Immature natural killer cell (primary cell): ENCODE data around the gene NFKBIE. TPM values are rescaled to one million over a fixed set of nuclear protein-coding genes. Genes with fewer than 3 reads are reported as not detected.

Experiments
- DNase-seq, 3 donors: peaks; one replicate each; pipeline ENCODE4 v3.0.0; 2022; ENCODE audit warnings: mixed read lengths in 1 of 3
- H3K27ac Mint-ChIP-seq, 6 donors: one replicate each; pipeline ENCODE4 v1.8.0; 2020; ENCODE audit warnings: mixed read lengths in 6 of 6, mild to moderate bottlenecking in 5 of 6, inconsistent platforms in 4 of 6, moderate library complexity in 3 of 6
- H3K27me3 Mint-ChIP-seq, 3 donors: one replicate each; pipeline ENCODE4 v1.8.0; 2020 to 2021; ENCODE audit warnings: low read depth in 3 of 3, mild to moderate bottlenecking in 3 of 3, mixed read lengths in 3 of 3, moderate library complexity in 3 of 3, inconsistent platforms in 1 of 3
- H3K36me3 Mint-ChIP-seq, 3 donors: one replicate each; pipeline ENCODE4 v1.8.0; 2020; ENCODE audit warnings: mixed read lengths in 3 of 3, inconsistent platforms in 2 of 3, mild to moderate bottlenecking in 2 of 3
- H3K4me1 Mint-ChIP-seq, 2 donors: one replicate each; pipeline ENCODE4 v1.8.0; 2020; ENCODE audit warnings: inconsistent platforms in 2 of 2, mild to moderate bottlenecking in 2 of 2, mixed read lengths in 2 of 2, moderate library complexity in 1 of 2
- H3K4me3 Mint-ChIP-seq, 5 donors: one replicate each; pipeline ENCODE4 v1.8.0; 2020; ENCODE audit warnings: mild to moderate bottlenecking in 5 of 5, mixed read lengths in 5 of 5, inconsistent platforms in 3 of 5, moderate library complexity in 3 of 5
- H3K9me3 Mint-ChIP-seq, 6 donors: one replicate each; pipeline ENCODE4 v1.8.0; 2020; ENCODE audit warnings: mild to moderate bottlenecking in 6 of 6, mixed read lengths in 6 of 6, inconsistent platforms in 4 of 6, moderate library complexity in 3 of 6
- polyA plus RNA-seq, 3 donors: library from polyadenylated mRNA; unstranded; fragments of 300-500 nt; fragmentation: Illumina TruSeq; gene quantifications; one replicate each; pipeline ENCODE4 v1.2.3, GENCODE V29; 2021

Gene NFKBIE
- polyA plus RNA-seq, 3 donors from 2014 or later = 3.8 to 8.4 (median 8.3) TPM

GRCh38 chr6:44264154-44265006, 971 bp downstream of the NFKBIE start:
- Mint-ChIP-seq H3K4me1 (peaks cover 42% of the 10 kb centered on the region in 2 donors), H3K27me3 (peaks cover 0 to 20% (median 5%) of the 10 kb centered on the region in 3 donors), H3K4me3 (peak overlapping the region; percentile 89 to 95 (median 92)), H3K9me3 (peaks cover 0 to 2% (median 0%) of the 10 kb centered on the region in 6 donors), H3K27ac (peak overlapping the region; percentile 85 to 97 (median 95)), H3K36me3 (peaks cover 5 to 8% (median 6%) of the 10 kb centered on the region in 3 donors)
- DNase-seq = peak in 2 of 3 donors; percentile 31 to 40

GRCh38 chr6:44263354-44264100, 1.8 kb downstream of the NFKBIE start:
- Mint-ChIP-seq H3K4me1 (peaks cover 43 to 45% of the 10 kb centered on the region in 2 donors), H3K27me3 (peaks cover 0 to 19% (median 3%) of the 10 kb centered on the region in 3 donors), H3K9me3 (peaks cover 0 to 2% (median 0%) of the 10 kb centered on the region in 6 donors), H3K4me3 (peak overlapping the region; percentile 89 to 95 (median 92)), H3K36me3 (peaks cover 6 to 11% (median 8%) of the 10 kb centered on the region in 3 donors), H3K27ac (peak overlapping the region; percentile 85 to 97 (median 95))
- DNase-seq = peak in 2 of 3 donors; percentile 25 to 47

GRCh38 chr6:44262467-44263353, 2.6 kb downstream of the NFKBIE start:
- peaks cover 6 to 27% (median 9%) of the 10 kb centered on the region in 3 donors for H3K27me3 Mint-ChIP-seq
- H3K36me3 Mint-ChIP-seq = peaks cover 6 to 11% (median 8%) of the 10 kb centered on the region in 3 donors
- peaks cover 50 to 53% of the 10 kb centered on the region in 2 donors for H3K4me1 Mint-ChIP-seq
- peak overlapping the region; percentile 89 to 95 (median 92) for H3K4me3 Mint-ChIP-seq
- H3K27ac Mint-ChIP-seq = peak overlapping the region in 5 of 6 donors; percentile 93 to 97 (median 95)
- no peak for DNase-seq
- peaks cover 0 to 4% (median 0%) of the 10 kb centered on the region in 6 donors for H3K9me3 Mint-ChIP-seq

GRCh38 chr6:44261581-44261980, 3.8 kb downstream of the NFKBIE start:
- Mint-ChIP-seq H3K9me3 (peaks cover 0 to 4% (median 0%) of the 10 kb centered on the region in 6 donors), H3K27me3 (peaks cover 8 to 31% (median 13%) of the 10 kb centered on the region in 3 donors), H3K4me3 (no peak overlapping the region), H3K27ac (peak overlapping the region in 2 of 6 donors; percentile 7 to 8), H3K4me1 (peaks cover 50 to 59% of the 10 kb centered on the region in 2 donors), H3K36me3 (peaks cover 6 to 11% (median 8%) of the 10 kb centered on the region in 3 donors)
- no peak for DNase-seq

- peak overlapping the region in 1 of 5 donors; percentile 22 for H3K4me3 Mint-ChIP-seq
Observed at GRCh38 chr6:44260451-44261297, 4.7 kb downstream of the NFKBIE start.

GRCh38 chr6:44260011-44260410, 5.3 kb downstream of the NFKBIE start:
- H3K27ac Mint-ChIP-seq = peak overlapping the region in 1 of 6 donors; percentile 46
- peaks cover 11 to 38% (median 22%) of the 10 kb centered on the region in 3 donors for H3K27me3 Mint-ChIP-seq
- H3K9me3 Mint-ChIP-seq = peaks cover 0 to 4% (median 0%) of the 10 kb centered on the region in 6 donors
- H3K36me3 Mint-ChIP-seq = peaks cover 6 to 11% (median 8%) of the 10 kb centered on the region in 3 donors
- H3K4me1 Mint-ChIP-seq = peaks cover 54 to 68% of the 10 kb centered on the region in 2 donors
- no peak for DNase-seq
- H3K4me3 Mint-ChIP-seq = peak overlapping the region in 1 of 5 donors; percentile 15

More at GRCh38 chr6:44260451-44261297, 4.7 kb downstream of the NFKBIE start:
- H3K36me3 Mint-ChIP-seq = peaks cover 6 to 11% (median 8%) of the 10 kb centered on the region in 3 donors
- H3K27me3 Mint-ChIP-seq = peaks cover 11 to 40% (median 18%) of the 10 kb centered on the region in 3 donors
- DNase-seq = no peak
- H3K27ac Mint-ChIP-seq = peak overlapping the region in 4 of 6 donors; percentile 8 to 70 (median 32)
- H3K9me3 Mint-ChIP-seq = peaks cover 0 to 4% (median 0%) of the 10 kb centered on the region in 6 donors
- H3K4me1 Mint-ChIP-seq = peaks cover 54 to 62% of the 10 kb centered on the region in 2 donors

- Mint-ChIP-seq H3K27ac (peak overlapping the region; percentile 62 to 91 (median 88)), H3K4me1 (peaks cover 45 to 64% of the 10 kb centered on the region in 2 donors), H3K4me3 (peak overlapping the region in 4 of 5 donors; percentile 80 to 89 (median 85)), H3K9me3 (peaks cover 0 to 4% (median 0%) of the 10 kb centered on the region in 6 donors), H3K36me3 (peaks cover 11 to 12% (median 12%) of the 10 kb centered on the region in 3 donors), H3K27me3 (peaks cover 16 to 37% (median 24%) of the 10 kb centered on the region in 3 donors)
- no peak for DNase-seq
Observed at GRCh38 chr6:44258921-44259320, 6.4 kb downstream of the NFKBIE start.

GRCh38 chr6:44258325-44258863, 7.0 kb downstream of the NFKBIE start:
- H3K4me3 Mint-ChIP-seq = peak overlapping the region; percentile 80 to 93 (median 87)
- DNase-seq = no peak

GRCh38 chr6:44257753-44258324, 7.5 kb downstream of the NFKBIE start:
- H3K9me3 Mint-ChIP-seq = peaks cover 0 to 1% (median 0%) of the 10 kb centered on the region in 6 donors
- no peak for DNase-seq
- H3K36me3 Mint-ChIP-seq = peaks cover 17 to 22% (median 20%) of the 10 kb centered on the region in 3 donors
- H3K4me3 Mint-ChIP-seq = peak overlapping the region; percentile 83 to 93 (median 87)
- peaks cover 38 to 62% of the 10 kb centered on the region in 2 donors for H3K4me1 Mint-ChIP-seq
- peaks cover 23 to 39% (median 25%) of the 10 kb centered on the region in 3 donors for H3K27me3 Mint-ChIP-seq
- H3K27ac Mint-ChIP-seq = peak overlapping the region; percentile 86 to 94 (median 90)

More at GRCh38 chr6:44258325-44258863, 7.0 kb downstream of the NFKBIE start:
- Mint-ChIP-seq H3K36me3 (peaks cover 14 to 17% (median 15%) of the 10 kb centered on the region in 3 donors), H3K27me3 (peaks cover 19 to 39% (median 24%) of the 10 kb centered on the region in 3 donors), H3K27ac (peak overlapping the region; percentile 62 to 91 (median 88)), H3K4me1 (peaks cover 43 to 63% of the 10 kb centered on the region in 2 donors), H3K9me3 (peaks cover 0 to 1% (median 0%) of the 10 kb centered on the region in 6 donors)

- peak within 1 kb of the TSS; percentile 86 to 94 (median 90) for H3K27ac Mint-ChIP-seq
- H3K27me3 Mint-ChIP-seq = peaks cover 23 to 39% (median 25%) of the 10 kb centered on the region in 3 donors
- DNase-seq = peak; percentile 75 to 77 (median 77)
- peaks cover 18 to 27% (median 23%) of the 10 kb centered on the region in 3 donors for H3K36me3 Mint-ChIP-seq
- H3K9me3 Mint-ChIP-seq = peaks cover 0 to 1% (median 0%) of the 10 kb centered on the region in 6 donors
- H3K4me1 Mint-ChIP-seq = peaks cover 32 to 56% of the 10 kb centered on the region in 2 donors
- H3K4me3 Mint-ChIP-seq = peak within 1 kb of the TSS; percentile 84 to 93 (median 87)
Observed at GRCh38 chr6:44257025-44257752, 8.2 kb downstream of the NFKBIE start, which contains the start of gene SLC35B2. TSS of gene SLC35B2 (minus strand) at chr6:44257528. CDS start at chr6:44257410, 118 bp downstream.
